Hindlimb muscle (tissue), 1 donor: ENCODE measurements around the gene RPS6KC1. TPM values are rescaled to one million over a fixed set of nuclear protein-coding genes. Genes with fewer than 3 reads are reported as not detected.
"Not testable (repeated sequence)": the region's sequence is repeated elsewhere in the genome, so short reads cannot be mapped to it uniquely, and the experiment has no call there.

Experiments used
- DNase-seq: peaks from one replicate; pipeline ENCODE4 v3.0.0-alpha.2; 2013
- polyA plus RNA-seq: library from polyadenylated mRNA; unstranded; fragments of 120-200 nt; gene quantifications from one replicate; pipeline ENCODE4 v1.2.1, GENCODE V29; 2013; ENCODE audit not compliant: insufficient read length

RPS6KC1 gene
- polyA plus RNA-seq, 1 donor, result 17.6 TPM

DNA sequence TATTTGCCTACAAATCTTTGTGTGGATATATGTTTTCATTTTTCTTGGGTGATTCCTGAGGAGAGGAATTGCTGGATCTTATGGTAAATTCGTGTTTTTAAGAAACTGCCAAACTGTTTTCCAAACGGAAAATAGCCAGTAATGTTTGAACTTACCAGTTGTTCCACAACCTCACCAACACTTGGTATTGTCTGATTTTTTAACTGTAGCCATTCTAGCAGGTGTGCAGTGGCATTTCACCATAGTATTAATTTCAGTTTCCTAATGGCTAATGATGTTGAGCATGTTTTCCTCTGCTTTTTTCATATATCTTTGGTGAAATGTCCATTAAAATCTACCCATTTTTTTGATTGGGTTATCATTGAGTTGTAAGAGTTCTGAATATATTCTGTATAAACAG lies 56.6 kb downstream of the RPS6KC1 start:
- DNase-seq, result no peak

DNA sequence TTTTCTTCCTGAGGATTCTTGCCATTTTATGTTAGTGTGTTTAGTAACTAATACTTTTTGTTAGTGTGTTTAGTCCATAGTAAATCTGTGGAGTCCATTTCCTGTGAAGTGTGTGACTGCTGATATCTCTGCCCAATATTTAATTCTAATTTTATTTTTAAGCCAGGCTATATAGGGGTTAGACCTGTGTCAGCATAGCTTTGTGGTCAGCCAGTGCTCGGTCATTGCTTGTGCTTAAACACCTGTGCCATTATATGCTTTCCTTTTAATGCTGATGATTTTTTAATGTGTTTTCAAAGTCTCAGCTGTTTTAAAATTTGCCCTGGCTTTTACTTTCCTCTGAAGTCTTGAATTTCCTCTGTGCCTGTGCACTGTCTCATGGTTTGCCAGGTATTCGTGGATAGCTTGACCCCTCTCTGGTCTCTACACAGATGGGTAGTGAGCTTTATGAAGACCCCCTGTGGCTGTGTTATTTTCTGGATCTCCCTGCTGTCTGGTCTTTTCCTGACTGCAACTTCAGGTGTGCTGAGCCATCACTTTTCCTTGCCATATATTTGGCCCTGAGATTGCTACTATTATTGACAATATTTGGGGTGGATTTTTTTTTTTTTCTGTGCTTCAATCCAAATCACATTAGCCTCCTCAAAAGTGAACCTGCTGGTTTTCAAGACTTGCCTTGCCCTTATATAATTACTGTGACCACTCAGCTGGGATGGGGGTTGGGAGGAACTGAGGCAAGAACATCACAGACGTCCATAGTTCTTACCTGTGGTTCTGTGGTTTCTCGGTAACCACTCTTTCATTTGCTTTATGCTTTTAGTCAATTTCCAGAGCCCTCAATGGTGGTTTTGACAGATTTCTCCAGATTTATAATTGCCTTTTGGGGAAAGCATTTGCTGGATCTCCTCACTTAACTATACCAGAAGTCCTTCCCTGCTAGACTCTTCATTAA lies 59.6 kb downstream of the RPS6KC1 start:
- DNase-seq, result no peak

DNA sequence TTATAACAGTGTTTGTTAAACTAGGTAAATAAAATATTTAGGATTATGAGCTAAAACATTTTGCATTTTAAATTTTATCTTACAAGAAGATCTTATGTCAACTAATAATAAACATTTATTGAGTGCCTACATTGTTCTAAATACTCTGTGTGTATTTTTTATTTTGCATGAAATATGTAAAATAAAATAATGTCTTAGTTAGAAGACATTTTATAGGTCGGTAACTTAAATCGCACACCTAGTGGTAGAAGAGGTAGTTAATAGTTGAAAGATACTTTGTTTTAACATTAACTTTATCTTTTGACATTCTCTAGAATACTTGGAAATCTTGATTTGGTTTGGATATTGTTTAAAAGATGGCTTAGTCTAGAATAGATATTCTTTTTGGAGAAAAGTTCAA lies 60.5 kb downstream of the RPS6KC1 start:
- DNase-seq, result no peak

- DNase-seq, result not testable (repeated sequence)
These were observed 61.7 kb downstream of the RPS6KC1 start for GRCh38 chr1:213112723-213113122.

- not testable (repeated sequence) for DNase-seq
These were observed 66.7 kb downstream of the RPS6KC1 start for GRCh38 chr1:213117699-213118180.

DNA sequence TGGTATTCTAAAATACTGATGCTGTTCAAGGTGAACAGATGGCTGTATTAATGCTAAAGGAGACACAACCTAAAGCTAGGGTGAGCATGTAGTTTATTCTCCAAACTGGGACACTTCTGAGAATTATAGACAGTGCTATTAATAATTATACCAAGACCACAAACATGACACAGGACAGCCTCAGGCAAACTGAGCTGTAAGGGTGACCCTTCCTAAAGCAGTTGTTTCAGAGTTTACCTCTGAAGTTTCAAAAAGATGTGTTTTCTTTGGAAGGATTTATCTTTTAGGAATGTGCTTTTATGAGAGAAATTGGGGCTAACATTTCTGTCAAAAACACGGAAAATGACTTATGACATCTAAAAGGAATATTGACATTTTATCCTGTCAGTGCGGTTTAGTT lies 68.8 kb downstream of the RPS6KC1 start:
- no peak for DNase-seq

DNA sequence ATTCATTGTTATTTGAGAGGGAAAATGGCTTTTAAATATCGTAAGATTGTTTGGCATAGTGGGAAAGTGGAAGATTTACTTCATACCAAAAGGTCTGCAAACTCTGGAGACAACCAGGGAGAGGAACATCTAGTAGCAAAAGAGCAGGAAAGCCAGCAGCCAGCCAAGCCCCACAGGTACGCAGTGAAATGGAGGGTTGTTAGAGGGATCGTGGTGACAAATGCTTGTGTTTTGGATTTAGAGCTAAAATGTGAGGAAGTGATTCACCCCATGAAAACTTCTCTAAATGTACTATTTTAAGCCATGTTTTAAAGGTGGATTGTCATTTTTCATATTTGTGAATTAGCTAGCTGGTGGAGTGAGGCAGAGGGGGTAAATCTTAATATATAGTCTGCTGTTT lies 69.3 kb downstream of the RPS6KC1 start:
- DNase-seq, result no peak

GRCh38 chr1:213120961-213121360 lies 69.9 kb downstream of the RPS6KC1 start:
- no peak for DNase-seq

- DNase-seq, result peak; percentile 25
These were observed 71.5 kb downstream of the RPS6KC1 start for GRCh38 chr1:213122514-213122929.

DNA sequence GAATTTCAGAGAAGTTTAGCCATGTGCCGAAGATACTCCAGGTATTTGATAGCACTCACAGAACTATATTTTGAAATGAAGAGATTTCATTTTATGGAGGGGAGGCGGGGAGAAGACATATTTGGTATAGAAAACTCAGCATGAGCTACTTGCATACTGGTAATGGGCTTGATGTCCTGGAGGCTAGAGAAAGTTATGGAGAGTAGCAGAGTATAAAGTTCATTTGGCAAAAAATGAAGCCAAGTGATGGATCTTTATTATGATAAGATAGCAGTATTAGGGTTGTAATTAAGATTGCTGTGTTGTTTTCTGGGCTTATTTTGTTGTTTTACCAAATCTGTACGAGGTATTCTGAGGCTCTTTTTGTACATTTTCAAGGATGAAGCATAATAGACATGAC lies 72.0 kb downstream of the RPS6KC1 start:
- DNase-seq, result no peak

GRCh38 chr1:213123536-213123935 lies 72.5 kb downstream of the RPS6KC1 start:
- no peak for DNase-seq

DNA sequence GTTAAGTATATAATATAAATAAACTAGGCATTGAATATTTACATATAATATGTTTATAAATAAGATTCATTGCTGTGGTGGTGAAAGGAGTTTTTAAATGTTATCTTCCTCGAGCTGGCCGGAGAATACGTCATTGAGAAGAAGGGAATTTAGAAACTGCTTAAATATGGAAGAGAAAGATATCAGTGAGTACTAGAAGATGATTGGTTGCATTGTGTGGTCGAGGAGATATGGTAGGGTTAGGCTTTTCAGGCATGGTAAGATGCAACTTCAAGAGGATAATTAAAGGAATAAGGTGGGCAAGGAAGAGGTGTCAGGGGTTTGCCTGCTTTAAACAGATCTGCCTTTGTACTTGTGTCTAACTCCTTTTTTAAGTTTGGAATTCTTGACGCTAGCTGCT lies 73.5 kb downstream of the RPS6KC1 start:
- DNase-seq, result no peak

- no peak for DNase-seq
These were observed 74.6 kb downstream of the RPS6KC1 start for GRCh38 chr1:213125643-213126042.

- no peak for DNase-seq
These were observed 76.0 kb downstream of the RPS6KC1 start for GRCh38 chr1:213127074-213127473.

DNA sequence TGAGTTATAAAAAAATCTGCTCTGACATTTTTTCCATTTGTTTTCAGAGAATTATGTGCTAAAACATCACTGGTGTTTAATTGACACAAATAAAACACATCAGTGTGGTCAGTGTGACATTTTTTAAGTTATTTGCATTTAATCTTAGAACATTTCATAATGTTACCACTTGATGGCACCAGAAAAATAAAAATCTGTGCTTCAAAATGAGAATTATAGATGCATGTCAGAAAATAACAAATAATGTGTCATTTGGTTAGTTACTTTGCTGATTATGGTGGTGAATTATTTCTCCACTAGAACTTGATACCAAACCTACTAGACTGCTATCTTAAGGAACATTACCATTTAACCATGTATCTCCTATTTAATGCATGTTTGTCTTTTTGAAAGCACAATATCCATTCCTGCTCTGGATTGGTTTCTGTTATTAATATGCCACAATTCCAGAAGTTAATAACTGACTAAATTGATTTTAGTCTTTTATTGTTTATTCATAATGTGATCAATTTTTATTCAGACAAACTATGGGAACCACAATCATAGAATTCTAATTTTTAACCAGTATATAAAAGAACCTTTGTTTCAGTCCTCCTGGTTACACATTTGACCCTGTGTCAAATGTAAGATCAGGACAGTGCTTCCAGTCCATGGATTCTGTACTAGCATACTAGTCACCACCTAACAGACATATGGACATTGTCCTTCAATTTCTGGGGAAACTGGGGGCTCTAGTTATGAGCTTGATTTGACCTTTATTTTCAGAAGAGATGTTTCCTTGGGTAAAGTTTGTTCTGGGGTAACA lies 81.0 kb downstream of the RPS6KC1 start:
- DNase-seq, result no peak

DNA sequence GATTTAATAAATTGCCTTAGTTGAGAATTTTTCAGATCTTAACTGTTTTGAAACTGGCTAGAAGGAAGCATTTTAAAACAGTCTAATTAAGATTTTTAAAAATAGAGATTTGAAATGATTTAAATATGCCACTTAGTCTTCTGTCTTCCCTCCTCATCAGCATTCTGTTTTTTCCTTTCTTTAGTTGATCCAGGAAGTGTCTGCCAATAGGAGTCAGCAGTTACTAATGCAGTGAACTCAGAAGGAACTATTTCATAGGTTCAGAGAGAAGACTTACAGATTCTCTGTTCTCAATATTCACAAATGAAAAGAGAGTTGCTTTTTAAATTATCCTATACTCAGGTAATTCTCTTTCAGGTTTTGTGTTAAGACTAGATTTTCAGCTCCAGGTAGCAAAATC lies 84.5 kb downstream of the RPS6KC1 start:
- no peak for DNase-seq

DNA sequence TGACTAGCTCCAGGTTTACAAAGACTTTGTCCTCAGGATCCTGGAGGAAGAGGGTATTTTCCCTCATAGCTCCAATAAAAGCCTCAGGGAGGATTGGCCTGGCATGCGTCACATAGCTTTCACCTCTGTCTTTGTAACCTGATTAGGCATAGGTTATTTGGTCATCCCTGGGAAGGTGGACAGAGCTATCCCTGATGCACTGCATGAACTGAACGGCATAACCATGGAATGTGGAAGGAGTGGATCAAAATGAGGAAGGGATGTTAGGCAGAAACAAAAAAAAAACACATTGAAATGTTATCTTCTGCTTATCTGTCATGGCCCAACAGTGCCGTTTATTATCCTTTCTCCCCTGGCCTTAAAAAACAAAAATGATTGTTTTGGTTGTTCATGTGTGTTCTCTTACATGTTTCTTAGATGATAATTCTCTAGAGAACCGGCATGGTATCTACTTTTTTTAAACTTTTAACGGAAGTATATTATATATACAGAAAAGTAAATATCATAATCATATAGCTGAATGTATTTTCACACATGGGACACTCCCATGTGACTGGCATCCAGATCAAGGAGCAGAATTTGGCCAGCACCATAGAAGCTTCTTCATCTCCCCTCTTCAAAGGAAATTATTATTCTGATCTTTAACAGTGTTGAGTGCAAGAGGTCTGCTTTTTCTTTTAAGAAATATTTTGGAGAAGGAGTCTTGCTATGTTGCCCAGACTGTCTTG lies 85.3 kb downstream of the RPS6KC1 start:
- no peak for DNase-seq

- DNase-seq, result no peak
These were observed 87.3 kb downstream of the RPS6KC1 start for GRCh38 chr1:213138391-213138790.

GRCh38 chr1:213138892-213139291 lies 87.9 kb downstream of the RPS6KC1 start:
- no peak for DNase-seq

DNA sequence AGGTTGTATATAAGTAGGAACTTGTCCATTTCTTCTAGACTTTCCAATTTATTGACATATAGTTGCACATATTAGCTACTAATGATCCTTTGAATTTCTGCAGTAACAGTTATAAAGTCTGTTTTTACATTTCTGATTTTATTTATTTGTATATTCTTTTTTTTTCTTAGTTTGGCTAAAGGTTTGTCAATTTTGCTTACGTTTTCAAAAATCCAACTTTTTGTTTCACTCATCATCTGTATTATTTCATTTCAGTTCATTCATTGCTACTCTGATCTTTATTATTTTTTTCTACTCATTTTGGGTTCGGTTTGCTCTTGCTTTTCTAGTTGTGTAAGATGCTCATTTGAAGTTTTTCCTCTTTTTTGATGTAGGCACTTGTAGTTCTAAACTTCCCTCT lies 97.9 kb downstream of the RPS6KC1 start:
- DNase-seq, result no peak

DNA sequence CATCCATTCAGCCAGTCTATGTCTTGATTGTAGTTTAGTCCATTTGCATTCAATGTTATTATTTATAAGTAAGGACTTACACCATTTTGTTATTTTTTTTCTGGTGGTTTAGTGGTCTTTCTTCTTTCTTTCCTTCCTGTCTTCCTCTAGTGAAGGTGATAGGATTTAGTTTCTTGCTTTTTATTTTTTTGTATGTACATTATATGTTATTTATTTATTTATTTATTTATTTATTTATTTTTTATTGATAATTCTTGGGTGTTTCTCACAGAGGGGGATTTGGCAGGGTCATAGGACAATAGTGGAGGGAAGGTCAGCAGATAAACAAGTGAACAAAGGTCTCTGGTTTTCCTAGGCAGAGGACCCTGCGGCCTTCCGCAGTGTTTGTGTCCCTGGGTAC lies 99.0 kb downstream of the RPS6KC1 start:
- DNase-seq, result not testable (repeated sequence)

GRCh38 chr1:213154056-213154685 lies 103.1 kb downstream of the RPS6KC1 start:
- DNase-seq, result no peak
